ENCODE results near the gene SEMA3A.

Gene SEMA3A

GRCh38 chr7:84199216-84199615, 4.6 kb upstream of the SEMA3A start:
- in situ Hi-C loops (cut with MboI; ENCODE audit: low pct_unique_long_range_greater_than_20kb, low sequenced_read_pairs, unreplicated experiment) = no loop called here
- no peak for TF ChIP-seq CTCF (IDR thresholded peaks at IDR 0.05; ENCODE audit: extremely low read depth, insufficient read depth, missing control alignments)
- DNase-seq (ENCODE audit: low spot score) = no peak

- no peak for TF ChIP-seq CTCF (IDR thresholded peaks at IDR 0.05; ENCODE audit: extremely low read depth, insufficient read depth, missing control alignments)
- in situ Hi-C loops (cut with MboI; ENCODE audit: low pct_unique_long_range_greater_than_20kb, low sequenced_read_pairs, unreplicated experiment) = no loop called here
- no peak for DNase-seq (ENCODE audit: low spot score)
These were observed 1.5 kb upstream of the SEMA3A start for GRCh38 chr7:84196084-84196503.

GRCh38 chr7:84195295-84196060, 889 bp upstream of the SEMA3A start:
- in situ Hi-C loops (cut with MboI; ENCODE audit: low pct_unique_long_range_greater_than_20kb, low sequenced_read_pairs, unreplicated experiment) = no loop called here
- TF ChIP-seq CTCF (IDR thresholded peaks at IDR 0.05; ENCODE audit: extremely low read depth, insufficient read depth, missing control alignments) = no peak
- DNase-seq (ENCODE audit: low spot score) = no peak

GRCh38 chr7:84193747-84194146, 842 bp downstream of the SEMA3A start:
- TF ChIP-seq CTCF (IDR thresholded peaks at IDR 0.05; ENCODE audit: extremely low read depth, insufficient read depth, missing control alignments) = no peak
- DNase-seq (ENCODE audit: low spot score) = no peak
- in situ Hi-C loops (cut with MboI; ENCODE audit: low pct_unique_long_range_greater_than_20kb, low sequenced_read_pairs, unreplicated experiment) = no loop called here

GRCh38 chr7:84191842-84192241, 2.7 kb downstream of the SEMA3A start:
- in situ Hi-C loops (cut with MboI; ENCODE audit: low pct_unique_long_range_greater_than_20kb, low sequenced_read_pairs, unreplicated experiment) = no loop called here
- DNase-seq (ENCODE audit: low spot score) = no peak
- no peak for TF ChIP-seq CTCF (IDR thresholded peaks at IDR 0.05; ENCODE audit: extremely low read depth, insufficient read depth, missing control alignments)

- DNase-seq (ENCODE audit: low spot score) = no peak
- in situ Hi-C loops (cut with MboI; ENCODE audit: low pct_unique_long_range_greater_than_20kb, low sequenced_read_pairs, unreplicated experiment) = no loop called here
- TF ChIP-seq CTCF (IDR thresholded peaks at IDR 0.05; ENCODE audit: extremely low read depth, insufficient read depth, missing control alignments) = no peak
These were observed 3.3 kb downstream of the SEMA3A start for GRCh38 chr7:84191261-84191660.
